ENCODE data around the gene DISP3.
A peak's percentile ranks its signal among the peaks of the same experiment; 100 is the strongest.

Gene DISP3

GRCh38 chr1:11531314-11531870, 52.4 kb downstream of the DISP3 start:
- DNase-seq, result no peak

DNA sequence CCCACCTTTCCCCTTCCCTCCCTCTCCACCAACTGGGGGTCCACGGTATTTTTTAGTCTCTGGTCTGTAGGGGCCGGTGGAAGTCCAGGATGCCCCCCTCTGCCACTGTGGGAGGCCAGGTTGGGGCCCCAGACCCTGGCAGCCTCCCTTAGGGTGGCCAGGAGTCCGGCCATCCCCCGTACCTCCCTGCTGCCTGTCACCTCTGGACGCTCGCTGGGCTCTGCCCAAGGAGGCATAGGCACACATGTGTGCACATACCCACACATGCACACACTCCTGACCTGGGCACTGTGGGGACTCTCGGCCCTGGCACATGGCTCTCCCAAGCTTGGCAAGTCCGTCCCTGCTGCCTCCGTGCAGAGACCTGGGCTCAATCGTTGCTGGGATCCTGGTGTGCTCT, 53.0 kb downstream of the DISP3 start:
- no peak for DNase-seq

DNA sequence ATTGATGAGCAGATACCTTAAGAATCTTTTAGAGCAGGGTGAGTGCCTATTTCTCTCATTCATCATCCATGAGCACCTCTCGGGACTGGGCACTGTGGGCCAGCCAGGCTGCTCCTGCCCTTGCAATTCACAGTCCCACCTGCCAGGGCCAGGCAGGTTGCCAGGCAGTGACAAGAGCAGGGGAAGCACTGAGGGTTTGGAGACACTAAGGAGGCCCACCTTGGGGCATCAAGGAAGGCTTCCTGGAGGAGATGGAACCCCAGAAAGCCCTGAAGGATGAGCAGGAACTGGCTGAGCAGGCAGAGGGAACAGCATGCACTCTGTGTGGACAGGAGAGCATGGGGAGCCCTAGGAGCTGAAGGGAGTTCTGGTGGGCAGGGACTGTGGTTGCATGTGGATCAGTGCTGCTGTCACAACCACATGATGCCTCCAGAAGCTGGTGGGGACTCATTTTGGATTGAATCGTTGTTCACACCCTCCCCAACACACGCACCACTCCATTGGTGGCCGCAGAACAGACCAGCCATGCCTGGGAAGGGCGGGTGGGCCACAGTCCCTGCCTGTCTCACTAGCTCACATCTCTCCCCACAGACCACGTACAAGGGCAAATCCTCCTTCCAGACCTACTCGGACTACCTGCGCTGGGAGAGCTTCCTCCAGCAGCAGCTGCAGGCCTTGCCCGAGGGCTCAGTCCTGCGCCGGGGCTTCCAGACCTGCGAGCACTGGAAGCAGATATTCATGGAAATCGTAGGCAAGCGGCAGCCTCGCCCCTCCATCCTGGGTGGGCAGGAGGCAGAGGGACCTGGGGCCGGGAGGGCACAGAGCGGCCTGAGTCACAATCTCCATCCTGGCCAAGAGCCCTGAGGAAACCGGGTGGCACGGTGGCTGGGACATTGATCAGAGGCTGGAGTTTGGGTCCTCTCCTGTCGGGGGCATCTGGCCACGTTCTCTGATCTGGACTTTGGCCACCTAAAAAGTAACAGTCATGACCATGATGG, 55.1 kb downstream of the DISP3 start:
- DNase-seq, result no peak

- no peak for DNase-seq
Measured at GRCh38 chr1:11534846-11535245, 55.9 kb downstream of the DISP3 start.

DNA sequence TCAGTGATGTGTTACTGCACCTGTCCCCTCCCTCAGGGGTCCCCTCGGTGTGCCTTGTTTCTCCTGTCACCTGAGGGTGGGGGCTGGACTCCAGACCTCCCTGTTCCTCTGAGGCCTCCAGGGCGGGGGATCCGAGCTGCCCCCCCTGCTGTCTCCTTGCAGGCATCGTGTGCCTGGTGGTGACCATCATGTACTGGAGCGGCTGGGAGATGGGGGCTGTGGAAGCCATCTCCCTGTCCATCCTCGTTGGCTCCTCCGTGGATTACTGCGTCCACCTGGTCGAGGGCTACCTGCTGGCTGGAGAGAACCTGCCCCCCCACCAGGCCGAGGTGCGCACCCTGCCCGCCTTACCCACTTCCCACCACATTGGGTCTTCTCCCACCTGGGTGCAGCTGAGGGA, 56.4 kb downstream of the DISP3 start:
- DNase-seq, result no peak

GRCh38 chr1:11535761-11536572, 57.0 kb downstream of the DISP3 start:
- no peak for DNase-seq

GRCh38 chr1:11536573-11537379, 57.8 kb downstream of the DISP3 start:
- no peak for DNase-seq

DNA sequence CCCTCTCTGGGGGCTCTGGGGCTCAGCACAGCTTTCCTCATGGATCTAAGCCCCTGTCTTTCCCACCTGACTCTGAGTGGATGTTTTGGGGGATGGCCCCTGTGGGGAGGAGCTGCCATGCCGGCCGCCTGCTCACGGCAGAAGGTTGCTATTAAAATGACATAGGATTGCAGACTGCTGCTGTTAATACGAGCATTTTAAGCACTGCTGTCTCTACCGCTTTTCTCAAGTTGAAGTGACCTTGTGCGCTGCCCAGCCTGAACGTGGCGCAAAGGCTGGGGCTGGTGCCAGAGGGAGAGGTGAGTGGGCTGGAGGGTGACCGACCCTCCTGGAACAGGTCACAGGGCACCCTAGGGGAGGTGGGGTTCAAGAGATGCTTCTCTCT, 58.4 kb downstream of the DISP3 start:
- no peak for DNase-seq

- DNase-seq, result no peak
Measured at GRCh38 chr1:11537854-11538591, 59.1 kb downstream of the DISP3 start.

DNA sequence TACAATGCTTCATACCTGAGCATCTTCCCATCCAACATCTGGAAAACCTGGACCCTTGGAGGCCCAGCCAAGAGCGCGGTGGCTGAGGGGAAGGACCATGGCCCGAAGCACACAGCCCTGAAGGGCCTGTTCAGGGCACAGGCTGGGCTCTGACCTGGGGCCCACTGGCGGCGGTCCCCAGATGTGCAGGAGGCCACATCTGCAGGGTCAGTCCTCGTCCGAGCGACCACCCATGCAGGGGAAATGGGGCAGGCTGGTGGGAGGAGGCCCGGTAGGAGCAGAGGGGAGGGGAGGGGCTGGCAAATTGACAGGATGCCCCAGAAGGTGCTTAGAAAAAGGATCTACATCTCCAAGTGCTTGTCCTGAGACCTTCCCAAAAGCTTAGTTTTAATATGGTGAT, 59.9 kb downstream of the DISP3 start:
- DNase-seq, result no peak

- DNase-seq, result no peak
Measured at GRCh38 chr1:11539850-11540772, 61.2 kb downstream of the DISP3 start.

GRCh38 chr1:11540773-11541160, 61.8 kb downstream of the DISP3 start:
- DNase-seq, result no peak

- no peak for DNase-seq
Measured at GRCh38 chr1:11541236-11541635, 62.3 kb downstream of the DISP3 start.

DNA sequence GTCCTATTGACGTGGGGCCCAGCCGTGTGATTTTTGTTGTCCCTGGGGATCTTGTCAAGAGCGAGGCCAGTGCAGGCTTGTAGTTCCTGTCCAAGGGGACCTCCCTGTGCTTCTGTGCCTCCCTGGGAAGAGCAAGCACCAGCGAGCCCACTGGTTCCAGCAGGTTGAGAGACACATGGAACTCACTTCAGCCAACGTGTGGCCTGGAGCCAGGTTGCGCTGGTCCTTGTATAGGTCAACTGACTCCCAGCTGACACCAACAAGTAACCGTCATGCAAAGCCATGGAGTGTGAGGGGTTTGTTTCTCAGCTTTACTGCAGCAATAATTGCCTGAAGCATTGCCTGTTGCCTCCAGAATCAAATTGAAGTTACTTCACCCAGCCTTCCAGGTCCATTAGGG, 63.0 kb downstream of the DISP3 start:
- no peak for DNase-seq

GRCh38 chr1:11543392-11543791, 64.4 kb downstream of the DISP3 start:
- no peak for DNase-seq

GRCh38 chr1:11543796-11544195, 64.8 kb downstream of the DISP3 start:
- DNase-seq, result no peak

DNA sequence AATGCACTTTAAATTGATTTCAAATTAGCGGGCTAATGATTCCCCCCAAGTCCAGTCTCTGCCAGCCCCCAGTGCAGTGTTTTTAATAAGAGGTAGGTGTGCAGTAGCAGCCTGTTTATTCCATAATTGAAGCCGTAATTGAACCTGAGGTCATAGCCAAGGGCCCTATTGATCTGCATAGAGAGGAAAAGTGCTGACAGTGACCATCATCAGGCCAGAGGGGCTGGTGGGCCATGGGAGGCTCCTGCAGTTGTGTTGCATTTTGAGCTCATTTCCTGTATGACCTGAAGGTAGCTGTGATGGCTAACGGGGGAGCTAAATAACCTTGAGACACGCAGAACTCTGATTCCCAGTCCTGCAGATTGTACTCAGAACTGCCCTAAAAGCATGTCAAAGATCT, 67.5 kb downstream of the DISP3 start:
- no peak for DNase-seq

DNA sequence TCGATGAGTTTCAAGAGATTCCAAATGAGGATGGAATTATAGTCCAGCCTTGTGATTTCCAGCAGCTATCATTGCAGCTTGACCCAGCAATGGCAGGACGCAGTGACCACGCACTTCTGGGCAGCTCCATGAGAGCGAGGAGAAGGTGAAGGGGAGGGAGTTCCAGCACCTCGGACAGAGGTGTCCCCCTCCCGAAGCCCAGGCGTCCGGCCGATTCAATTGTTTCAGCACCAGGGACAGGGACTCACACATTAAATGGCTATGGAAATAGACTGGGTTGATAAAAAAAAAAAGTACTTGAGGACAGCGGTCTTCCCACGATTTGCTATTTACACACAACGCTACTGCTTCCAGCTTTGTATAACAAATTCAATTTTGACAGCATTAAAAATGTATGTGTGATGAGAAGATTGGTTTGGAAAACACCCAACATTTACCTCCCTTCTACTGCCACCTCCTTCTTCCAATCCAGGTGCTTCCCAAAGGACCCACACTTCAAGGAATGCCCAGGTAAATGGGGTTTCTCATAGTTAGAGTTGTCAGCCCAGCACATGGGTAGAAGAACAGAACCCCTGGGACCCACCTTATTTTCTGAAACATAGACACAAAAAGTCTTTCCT, 71.8 kb downstream of the DISP3 start:
- peak; percentile 29 for DNase-seq

DNA sequence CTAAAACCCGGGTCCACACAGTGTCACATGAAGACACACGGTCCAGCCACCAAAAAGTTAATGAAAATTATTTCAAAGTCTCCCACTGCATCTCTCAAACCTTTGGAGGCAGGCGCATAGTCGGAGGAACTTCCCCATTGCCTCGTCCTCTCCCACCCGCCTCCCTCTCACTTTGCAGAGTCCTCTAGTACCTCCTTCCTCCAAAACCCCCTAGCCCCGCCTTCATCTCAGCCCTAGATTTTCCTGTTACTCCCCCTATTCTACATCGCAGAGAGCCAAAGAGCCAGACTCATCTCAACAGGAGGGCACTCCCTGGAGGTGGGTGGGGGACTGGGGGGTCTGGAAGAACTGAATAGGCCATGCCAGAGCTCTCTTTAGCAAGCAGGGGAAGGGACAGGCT, 79.3 kb downstream of the DISP3 start:
- no peak for DNase-seq

DNA sequence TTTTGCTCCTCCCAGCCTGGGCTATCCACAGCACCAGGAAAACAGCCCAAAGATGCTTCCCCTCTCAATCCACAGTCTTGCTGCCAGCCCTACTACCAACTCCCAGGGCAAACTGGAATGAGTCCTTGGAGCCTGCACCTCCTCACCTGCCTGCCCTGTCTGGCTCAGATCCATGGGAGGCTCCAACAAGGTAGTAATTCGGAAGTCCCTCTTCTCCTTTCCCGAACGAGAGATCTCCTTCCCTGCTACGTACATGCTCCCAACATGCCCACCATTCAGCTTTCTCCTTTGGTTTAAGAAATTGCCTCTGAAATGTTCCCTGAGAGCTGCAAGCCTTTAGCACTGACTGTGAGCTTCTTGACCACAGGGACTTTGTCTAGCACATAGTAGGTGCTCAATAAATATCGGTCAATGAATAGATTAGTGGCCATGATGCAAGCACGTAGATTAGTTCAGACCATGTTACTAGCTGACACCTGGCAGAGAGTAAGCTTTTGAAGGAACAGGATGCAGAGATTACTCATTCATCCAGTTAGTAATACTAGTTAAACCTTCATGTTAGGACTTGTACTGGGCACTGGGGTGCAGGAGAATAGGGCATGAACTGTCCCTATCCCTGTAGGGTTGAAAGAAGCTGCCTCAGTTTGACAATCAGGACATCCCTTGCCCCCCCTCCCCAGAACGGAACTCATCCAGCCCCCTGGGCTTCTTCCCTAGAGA, 80.1 kb downstream of the DISP3 start:
- DNase-seq, result no peak
